Measurements from ENCODE around the gene MDM4. TPM values are rescaled to one million over a fixed set of nuclear protein-coding genes. Genes with fewer than 3 reads are reported as not detected.

Gene MDM4
- total RNA-seq, 6 donors from 2014 or later = 40.0 to 167 (median 69.2) TPM

DNA sequence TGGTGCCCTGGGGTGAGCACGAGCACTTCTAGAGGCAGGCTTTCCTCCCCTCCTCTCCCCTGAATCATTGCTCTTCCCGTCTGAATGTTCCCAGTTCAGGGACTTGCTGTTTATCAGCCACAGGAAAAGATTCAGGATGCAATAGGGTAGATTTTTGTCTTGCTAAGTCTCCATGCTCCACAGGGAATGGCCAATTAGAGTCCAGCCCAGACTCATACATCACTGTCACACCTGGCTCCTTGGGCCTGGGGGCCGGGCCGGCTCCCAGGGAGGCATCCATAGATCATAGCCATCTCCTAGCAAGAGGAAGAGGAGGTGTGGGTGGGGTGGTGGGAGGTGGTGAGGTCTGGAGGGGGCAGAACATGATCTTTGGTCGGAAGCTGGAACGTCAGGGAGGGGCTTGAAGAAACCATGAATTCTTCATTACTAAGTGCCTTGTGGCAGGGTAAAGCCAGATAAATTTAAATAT, 85.9 kb downstream of the MDM4 start:
- H3K36me3 ChIP-seq = no peaks in the 10 kb centered on the region
- no peaks in the 10 kb centered on the region for H3K4me1 ChIP-seq
- WGBS, 2 donors = 57 to 63% methylated on average over 6 of the region's 6 CpGs
- H3K27ac ChIP-seq = no peak overlapping the region
- no peaks in the 10 kb centered on the region for H3K27me3 ChIP-seq
- ATAC-seq (ENCODE audit: low FRiP score in 2 of 2) (no peak), DNase-seq (peak in 1 of 2 donors; percentile 58)
- no peak for TF ChIP-seq POLR2A (IDR thresholded peaks at IDR 0.05)
- no peak for TF ChIP-seq EP300 (IDR thresholded peaks at IDR 0.05)
- no peak for TF ChIP-seq CTCF (IDR thresholded peaks at IDR 0.05)
- TF ChIP-seq POLR2AphosphoS5 (IDR thresholded peaks at IDR 0.05) = no peak
- H3K9me3 ChIP-seq = no peaks in the 10 kb centered on the region
- no peak overlapping the region for H3K4me3 ChIP-seq

DNA sequence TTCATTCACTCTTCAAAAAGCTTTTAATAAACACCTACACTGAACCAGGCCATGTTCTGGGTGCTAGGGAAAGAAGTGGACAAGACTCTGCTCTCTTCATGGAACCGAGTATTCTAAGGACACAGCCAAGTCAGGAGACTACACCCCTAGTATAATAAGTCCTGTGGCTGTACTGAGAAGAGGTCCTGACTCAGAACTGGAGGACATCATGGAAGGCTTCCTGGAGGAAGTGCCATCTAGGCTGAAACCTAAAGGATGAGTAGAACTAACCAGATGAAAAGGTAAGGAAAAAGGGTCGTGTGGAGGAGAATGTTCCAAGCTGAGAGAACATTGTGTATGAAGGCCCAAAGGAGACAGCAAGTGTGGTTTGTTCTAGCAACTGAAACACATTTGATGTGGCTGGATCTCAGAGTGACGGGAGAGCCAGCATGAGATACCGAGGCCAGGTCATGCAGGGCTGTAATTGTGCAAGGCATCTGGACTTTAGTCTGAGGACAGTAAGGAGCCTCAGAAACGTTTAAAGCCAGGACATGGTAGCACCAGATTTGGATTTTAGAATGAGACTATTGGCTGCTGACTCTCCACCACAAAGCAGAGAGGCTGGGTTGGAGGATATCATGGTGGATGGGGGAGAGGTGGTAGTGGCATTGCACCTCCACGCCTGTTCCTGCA, 86.8 kb downstream of the MDM4 start:
- no peak for ATAC-seq (ENCODE audit: low FRiP score in 2 of 2)
- H3K4me3 ChIP-seq = no peak overlapping the region
- WGBS, 2 donors = 75 to 79% methylated on average over 6 of the region's 6 CpGs
- H3K36me3 ChIP-seq = no peaks in the 10 kb centered on the region
- H3K27me3 ChIP-seq = no peaks in the 10 kb centered on the region
- no peaks in the 10 kb centered on the region for H3K4me1 ChIP-seq
- DNase-seq = no peak
- no peaks in the 10 kb centered on the region for H3K9me3 ChIP-seq
- TF ChIP-seq EP300 (IDR thresholded peaks at IDR 0.05) (no peak), POLR2AphosphoS5 (IDR thresholded peaks at IDR 0.05) (no peak), POLR2A (IDR thresholded peaks at IDR 0.05) (no peak), CTCF (IDR thresholded peaks at IDR 0.05) (no peak)
- no peak overlapping the region for H3K27ac ChIP-seq

DNA sequence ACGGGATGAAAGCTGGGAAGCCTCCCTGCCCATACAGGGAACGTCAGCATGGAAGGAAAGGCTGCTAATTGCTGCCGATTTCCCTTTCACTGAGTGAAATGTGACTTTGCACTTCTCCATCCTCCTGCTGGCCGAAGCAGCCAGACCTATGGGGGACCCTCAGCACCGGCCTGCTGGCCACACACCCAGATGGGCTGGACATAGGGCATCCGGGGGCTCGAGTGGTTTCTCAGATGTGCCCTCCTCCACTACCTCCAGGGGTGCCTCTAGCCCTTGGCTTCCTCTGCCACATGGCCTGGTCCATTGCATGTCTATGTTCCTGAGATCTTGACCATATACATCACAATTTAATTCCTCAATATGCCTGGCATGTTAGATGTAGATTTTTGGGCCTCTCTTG, 89.6 kb downstream of the MDM4 start:
- H3K4me3 ChIP-seq = no peak overlapping the region
- TF ChIP-seq POLR2AphosphoS5 (IDR thresholded peaks at IDR 0.05) (no peak), EP300 (IDR thresholded peaks at IDR 0.05) (no peak), CTCF (IDR thresholded peaks at IDR 0.05) (no peak), POLR2A (IDR thresholded peaks at IDR 0.05) (no peak)
- H3K4me1 ChIP-seq = no peaks in the 10 kb centered on the region
- no peaks in the 10 kb centered on the region for H3K9me3 ChIP-seq
- H3K36me3 ChIP-seq = no peaks in the 10 kb centered on the region
- no peak for DNase-seq
- 66 to 72% methylated on average over 3 to 7 of the region's 7 CpGs for WGBS, 2 donors
- no peak for ATAC-seq (ENCODE audit: low FRiP score in 2 of 2)
- no peaks in the 10 kb centered on the region for H3K27me3 ChIP-seq
- H3K27ac ChIP-seq = no peak overlapping the region

Small RNA genes lying within 50 kb of the gene (small RNA-seq; reads per million reads assigned to genes)
- gene RNA5SP74 = 136 to 341 (median 174) reads per million in 4 donors

Other genes with a start within 250 kb of the MDM4 start
- 1 to 10 TPM; 3.3 to 6.9 (median 4.9) TPM for gene PLEKHA6, start 156.5 kb upstream of the MDM4 start, total RNA-seq
- 10 to 100 TPM; 30.4 to 67.8 (median 44.2) TPM for gene PPP1R15B, start 104.6 kb upstream of the MDM4 start, total RNA-seq
- 10 to 100 TPM; 14.1 to 84.9 (median 39.9) TPM for gene PIK3C2B, start 21.6 kb upstream of the MDM4 start, total RNA-seq
- 1 to 10 TPM in 4 of 6 donors, under 1 TPM in 1, not detected in 1; 0.61 to 4.2 (median 2.6) TPM for gene LRRN2, start 169.3 kb downstream of the MDM4 start, total RNA-seq

All from upper lobe of left lung (tissue), 6 donors.